HG03045 (cell line): ENCODE results near the gene EID3.

ENCODE experiments used
- ATAC-seq: cut with Tn5 transposase; IDR thresholded peaks from one replicate; pipeline ENCODE4 v1.9.1; 2021; ENCODE audit warnings: mild to moderate bottlenecking, moderate library complexity; ENCODE audit not compliant: unreplicated experiment

EID3 gene

DNA sequence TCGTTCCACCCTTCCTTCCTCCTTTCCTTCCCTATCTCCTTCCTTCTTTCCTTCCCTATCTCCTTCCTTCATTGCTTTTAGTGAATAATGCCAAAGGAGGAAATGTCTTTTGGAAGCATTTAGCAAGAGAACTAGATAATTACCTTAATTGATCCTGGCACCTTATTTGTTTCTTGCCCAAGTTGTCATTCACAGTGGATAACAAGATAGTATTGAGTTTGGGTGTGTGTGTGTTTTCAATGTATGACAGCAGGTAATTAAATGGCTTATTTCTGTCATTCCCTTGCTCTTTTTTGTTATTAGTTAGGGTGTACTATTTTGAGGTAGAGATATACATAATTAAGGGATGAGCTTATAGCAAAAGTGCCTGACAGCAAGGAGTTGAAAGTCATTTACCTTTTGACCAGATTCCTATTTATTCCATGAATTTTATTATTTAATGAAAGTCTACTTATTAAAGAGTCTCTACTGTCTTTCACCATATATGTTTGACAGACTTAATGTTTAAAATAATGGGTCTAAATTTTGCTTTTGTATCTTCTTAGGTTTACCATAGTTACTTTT lies 30.2 kb downstream of the EID3 start:
- no peak for ATAC-seq

DNA sequence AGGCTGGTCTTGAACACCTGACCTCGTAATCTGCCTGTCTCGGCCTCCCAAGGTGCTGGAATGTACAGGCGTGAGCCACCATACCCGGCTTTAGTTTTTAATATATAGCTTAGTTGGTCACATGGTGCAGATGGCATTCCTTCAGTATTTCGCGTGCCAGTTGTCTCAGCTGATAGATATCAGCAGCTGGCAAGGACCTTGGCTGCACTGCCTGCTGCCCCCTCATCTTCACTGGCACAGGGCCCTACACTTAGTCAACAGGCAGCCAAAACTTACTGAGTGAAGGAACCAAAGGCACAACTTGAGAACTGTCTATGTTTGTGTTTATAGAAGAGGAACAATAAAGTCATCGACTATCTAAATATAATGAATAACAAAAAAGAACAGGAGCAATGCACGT lies 31.0 kb downstream of the EID3 start:
- no peak for ATAC-seq

DNA sequence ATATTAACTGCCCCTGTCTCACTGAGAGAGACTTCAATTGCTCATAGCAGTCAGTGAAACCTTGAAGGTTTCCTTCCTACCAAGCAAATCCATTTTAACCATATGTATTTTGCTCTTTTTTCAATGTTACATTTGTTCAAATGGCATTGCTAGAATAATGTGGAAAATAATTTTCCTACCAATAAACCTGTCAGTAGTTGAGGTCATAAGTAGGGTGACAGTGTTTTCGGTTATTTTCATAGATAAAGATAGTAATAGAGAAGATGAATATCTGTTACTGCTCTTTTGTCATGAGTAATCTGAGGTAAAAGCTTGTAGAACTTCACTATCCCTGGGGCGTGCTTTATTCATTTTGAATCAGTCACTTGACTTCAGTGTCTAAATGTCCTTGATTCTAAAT lies 32.6 kb downstream of the EID3 start:
- ATAC-seq = no peak

DNA sequence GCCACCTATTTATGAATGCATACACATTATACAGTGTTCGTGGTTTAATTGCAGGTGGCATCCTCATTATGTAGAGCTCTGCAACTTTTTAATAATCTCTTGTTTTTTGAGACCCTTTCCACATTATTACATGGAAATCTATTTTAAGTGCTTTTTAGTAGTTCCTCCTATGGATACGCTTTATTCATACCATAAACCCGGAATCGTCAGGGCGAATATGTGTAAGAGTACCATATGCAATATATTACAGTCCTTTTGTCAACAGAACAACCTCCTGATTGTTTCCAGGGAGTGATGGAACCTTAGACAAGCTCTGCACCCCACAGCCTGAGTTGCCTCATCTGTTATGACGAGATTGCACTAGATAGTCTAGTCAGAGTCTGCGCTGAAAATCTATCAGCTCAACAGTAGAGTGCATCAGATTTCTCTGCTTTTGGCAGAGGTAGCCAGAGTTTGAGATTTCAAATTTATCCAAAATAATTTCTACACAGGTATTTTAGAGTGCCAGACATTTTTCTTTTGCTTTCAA lies 33.6 kb downstream of the EID3 start:
- ATAC-seq = no peak

DNA sequence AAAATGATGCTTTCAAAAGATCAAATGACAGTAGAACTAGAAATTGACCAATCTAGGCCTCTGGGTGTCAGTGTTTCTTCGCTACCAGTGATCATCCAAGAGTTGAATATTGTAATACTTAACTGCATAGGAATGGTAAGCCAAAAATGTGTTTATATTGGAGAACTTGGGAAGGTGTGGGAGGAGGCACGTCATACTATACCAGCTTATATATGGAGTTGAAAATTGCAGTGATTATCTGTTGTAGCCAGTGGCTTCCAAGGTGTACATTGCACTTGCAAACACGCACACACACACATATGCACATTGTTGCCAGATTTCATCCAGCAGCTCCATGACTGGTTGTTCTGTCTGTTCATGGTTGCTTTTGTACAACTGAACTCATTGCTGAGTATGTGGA lies 36.1 kb downstream of the EID3 start:
- ATAC-seq = no peak

DNA sequence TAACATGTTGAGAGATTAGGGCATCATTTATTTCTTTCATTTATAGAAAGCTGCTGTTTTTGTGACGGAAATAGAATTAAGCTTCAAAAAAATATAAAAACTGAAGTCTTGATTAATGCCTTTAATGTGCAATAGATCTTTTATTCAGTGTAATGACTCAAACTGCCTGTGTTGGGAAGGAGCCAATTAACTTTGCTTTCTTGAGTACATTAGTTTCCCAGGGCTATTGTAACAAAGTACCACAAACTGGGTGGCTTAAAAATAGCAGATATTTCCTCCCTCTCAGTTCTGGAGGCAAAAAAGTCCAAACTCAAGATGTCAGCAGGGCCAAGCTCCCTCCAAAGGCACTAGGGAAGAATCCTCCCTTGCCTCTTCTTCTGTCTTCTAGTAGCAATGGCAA lies 36.6 kb downstream of the EID3 start:
- ATAC-seq = no peak

DNA sequence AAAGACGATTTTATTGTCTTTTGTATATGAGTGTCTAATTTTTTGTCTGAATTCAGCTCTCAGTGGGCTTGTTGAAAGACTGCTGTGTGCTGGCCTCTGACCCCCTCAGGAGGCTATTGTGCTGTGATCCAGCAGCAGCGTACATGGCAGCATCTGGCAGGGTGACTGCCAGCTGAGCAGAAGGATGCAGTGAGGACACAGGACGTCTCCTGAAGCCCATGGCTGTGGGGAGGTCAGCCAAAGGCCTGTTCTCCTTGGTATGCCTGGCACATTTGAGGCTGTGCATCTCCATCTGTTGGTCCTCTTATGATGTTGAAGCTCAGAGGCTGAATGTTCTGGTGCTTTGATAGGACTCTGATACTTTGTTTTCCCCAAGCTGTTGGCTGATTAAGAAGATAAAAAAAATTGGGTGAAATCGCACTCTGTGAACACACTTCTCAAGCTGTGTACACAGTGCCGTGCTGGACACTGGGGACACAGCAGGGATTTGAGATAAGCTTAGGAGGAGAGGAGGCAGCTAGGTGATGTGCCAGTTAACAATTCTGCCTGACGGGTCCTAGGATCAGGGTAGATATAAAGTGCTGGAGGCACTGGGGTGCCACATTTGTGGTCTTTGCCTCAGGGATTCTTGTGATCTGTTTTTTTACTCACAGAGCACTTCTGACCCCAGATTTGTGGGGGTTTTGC lies 37.5 kb downstream of the EID3 start:
- ATAC-seq = no peak

DNA sequence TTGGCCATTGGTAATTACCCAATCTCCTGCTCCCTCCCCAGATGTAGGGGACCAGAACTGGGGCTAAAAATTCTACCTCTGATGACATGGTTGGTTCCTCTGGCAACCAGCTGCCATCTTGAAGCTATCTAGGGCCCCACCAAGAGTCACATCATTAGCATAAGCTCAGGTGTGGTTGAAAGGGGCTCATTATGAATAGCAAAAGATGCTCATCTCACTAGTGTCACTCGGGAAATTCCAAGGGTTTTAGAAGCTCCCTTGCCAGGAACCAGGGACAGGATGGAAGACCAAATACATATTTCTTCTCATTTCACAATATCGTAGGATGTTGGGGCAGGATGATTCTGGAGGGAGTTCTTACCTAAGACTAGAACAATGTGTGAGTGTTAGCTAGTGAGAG lies 38.6 kb downstream of the EID3 start:
- no peak for ATAC-seq

DNA sequence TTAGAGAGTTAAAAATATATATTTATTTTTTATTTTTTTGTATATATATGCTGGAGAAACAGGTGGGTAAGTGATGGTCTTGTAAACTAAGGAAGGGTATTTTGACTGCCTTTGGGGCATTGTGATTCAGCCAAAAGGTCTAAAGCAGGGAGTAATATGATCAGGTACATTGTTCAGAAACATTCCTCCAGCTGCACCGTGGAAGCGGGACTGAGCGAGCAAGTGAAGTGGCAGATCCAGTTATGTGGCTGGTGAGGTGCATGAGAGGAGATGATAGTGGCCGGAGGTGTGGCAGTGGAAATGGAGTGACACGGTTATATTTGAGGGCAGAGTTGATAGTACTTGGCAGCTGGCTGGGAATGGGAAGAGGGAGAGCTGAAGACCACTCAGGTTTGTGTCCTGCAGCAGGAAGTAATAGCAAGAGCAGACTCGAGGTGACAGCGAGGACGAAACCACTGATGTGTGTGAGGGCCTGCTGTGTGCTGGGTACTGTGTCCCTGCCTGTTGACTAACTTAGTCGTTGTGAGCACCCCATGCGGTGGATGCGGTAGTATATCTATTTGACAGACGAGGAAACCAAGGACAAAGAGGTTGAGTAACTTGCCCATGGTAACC lies 39.2 kb downstream of the EID3 start:
- ATAC-seq = no peak

DNA sequence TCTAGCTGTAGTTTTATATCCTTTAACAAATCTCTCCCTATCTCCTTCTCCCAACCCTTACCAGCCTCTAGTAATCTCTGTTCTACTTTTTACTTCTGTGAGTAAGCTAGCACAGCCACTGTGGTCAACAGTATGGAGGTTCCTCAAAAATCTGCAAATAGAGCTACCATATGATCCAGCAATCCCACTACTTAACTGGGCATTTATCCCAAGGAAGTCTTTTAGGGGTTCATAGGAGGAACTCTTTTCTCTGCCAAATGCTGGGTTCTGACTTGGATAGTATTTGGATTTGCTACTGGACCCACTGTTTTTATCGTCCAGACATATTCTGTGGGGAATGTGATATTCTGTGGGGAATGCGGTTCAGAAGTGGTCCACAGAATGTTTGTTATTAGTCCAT lies 41.1 kb downstream of the EID3 start:
- no peak for ATAC-seq

DNA sequence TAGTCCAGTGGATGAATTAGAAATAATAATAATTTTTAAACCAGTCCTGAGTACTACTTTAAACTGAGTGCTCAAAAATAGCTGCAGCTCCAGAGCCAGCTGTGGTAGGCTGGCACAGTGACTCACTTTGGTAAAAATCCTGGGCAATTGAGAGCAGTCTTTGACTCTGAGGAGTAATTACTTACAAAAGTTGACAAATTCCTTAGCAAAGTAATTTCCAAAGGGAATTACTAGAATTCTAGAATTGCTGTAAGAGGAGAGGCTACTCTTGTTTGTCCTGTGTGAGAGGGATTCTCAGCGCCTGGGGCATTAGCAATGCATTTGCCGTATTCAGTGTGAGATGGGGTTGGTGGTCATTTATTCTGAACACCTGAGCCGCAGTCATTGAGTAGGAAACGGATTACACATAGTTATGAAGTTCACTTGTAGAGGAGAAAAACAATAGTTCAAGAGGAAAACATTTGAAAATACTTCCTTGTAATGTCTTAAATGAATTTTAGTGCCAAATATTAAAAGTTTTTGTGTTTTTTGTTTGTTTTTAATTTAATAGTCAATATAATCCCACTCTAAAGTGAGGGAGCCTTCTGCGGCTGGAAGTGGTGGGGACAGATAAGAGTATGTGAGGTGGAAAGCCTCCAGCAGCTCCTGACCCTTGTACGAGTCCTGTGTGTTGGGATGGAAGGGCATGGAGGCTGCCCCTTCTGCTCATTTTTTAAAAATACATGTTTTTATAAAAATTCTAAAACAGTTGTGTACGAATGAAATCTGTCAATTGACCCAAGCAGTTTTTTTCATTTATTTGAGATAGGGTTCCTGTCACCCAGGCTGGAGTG lies 41.9 kb downstream of the EID3 start:
- ATAC-seq = no peak

DNA sequence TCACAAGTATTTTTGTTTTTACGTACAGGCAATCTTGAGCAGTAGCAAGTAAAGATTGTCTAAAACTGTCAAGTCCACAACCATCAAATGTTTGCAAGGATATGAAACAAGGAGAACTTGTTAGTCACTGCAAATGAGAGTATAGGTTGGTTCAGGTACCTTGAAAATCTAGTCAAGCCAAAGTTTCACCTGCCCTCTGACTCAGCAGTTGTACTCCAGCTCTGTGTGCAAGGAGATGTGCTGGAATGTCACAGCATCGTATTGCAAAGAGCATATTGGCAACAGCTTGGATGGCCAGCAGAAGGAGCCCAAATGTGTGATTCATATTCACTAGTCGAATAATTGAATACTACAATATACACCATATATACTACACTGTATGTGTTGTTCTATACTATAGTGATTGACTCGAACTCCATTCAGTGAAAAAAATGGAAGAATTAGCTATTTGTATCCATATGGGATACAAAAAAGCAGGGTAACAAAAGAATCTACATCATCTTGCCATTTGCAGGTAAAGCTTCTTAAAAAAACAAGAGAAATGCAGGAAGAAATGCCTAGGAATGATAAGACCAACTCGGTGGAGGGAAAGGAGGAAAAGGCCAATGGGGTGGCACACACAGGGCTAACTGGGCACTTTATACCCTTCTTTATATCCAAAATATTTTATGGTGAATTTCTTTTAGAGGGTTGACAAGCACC lies 44.0 kb downstream of the EID3 start:
- ATAC-seq = no peak

DNA sequence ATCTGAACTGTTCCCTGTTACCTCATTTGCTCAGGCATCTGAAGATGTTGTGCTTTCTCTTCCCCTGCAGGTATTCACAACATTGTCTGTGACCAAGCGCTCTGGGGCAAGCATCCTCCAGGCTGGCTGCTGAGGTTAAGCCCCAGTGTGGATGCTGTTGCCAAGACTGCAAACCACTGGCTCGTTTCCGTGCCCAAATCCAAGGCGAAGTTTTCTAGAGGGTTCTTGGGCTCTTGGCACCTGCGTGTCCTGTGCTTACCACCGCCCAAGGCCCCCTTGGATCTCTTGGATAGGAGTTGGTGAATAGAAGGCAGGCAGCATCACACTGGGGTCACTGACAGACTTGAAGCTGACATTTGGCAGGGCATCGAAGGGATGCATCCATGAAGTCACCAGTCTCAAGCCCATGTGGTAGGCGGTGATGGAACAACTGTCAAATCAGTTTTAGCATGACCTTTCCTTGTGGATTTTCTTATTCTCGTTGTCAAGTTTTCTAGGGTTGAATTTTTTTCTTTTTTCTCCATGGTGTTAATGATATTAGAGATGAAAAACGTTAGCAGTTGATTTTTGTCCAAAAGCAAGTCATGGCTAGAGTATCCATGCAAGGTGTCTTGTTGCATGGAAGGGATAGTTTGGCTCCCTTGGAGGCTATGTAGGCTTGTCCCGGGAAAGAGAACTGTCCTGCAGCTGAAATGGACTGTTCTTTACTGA lies 44.9 kb downstream of the EID3 start:
- no peak for ATAC-seq

DNA sequence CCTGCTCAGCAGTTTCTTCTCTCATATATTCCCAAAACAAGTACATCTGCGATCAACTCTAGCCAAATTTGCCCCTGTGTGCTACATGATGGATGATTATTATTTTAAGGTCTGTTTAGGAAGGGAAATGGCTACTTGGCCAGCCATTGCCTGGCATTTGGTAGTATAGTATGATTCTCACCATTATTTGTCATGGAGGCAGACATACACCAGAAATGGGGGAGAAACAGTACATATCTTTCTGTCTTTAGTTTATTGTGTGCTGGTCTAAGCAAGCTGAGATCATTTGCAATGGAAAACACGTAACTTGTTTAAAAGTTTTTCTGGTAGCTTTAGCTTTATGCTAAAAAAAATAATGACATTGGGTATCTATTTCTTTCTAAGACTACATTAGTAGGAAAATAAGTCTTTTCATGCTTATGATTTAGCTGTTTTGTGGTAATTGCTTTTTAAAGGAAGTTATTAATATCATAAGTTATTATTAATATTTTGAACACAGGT lies 45.5 kb downstream of the EID3 start:
- ATAC-seq = no peak

DNA sequence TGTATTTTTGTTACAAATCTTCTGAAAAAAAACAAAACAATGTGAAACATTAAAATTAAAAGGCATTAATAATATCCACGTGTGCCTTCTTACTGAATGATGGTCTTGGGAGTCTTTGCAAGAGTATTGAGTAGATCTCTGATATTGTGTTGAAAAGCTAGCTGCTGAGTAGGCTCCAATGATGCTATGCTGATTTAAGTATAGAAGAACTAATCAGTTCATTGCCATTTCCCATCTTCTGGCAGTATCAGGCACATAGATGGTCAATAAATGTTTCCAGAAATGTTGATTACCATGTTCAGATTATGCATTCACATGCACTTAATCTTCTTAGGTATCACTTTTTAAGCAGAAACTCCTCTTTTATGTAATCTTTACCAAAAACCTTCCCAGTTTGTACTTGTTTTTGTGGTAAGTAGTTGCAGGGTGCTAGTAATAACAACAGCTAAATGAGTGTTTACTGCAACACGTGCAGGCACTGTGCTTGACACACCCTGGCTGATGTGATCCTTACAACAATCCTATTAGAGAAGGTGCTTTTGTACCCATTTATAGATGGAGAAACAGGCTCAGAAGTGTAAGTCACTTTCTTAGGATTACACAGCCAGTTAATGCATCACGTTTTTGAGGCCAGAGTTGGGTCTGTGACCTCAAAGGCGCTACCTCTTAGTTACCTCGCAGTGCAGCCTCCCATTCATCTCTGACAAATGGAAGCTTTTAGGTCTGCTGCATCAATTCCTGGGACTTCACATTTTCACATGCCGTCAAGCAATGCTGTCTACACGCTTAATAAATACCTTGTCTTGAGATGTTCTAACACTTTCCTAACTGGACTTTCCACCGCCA lies 46.9 kb downstream of the EID3 start:
- ATAC-seq = no peak

DNA sequence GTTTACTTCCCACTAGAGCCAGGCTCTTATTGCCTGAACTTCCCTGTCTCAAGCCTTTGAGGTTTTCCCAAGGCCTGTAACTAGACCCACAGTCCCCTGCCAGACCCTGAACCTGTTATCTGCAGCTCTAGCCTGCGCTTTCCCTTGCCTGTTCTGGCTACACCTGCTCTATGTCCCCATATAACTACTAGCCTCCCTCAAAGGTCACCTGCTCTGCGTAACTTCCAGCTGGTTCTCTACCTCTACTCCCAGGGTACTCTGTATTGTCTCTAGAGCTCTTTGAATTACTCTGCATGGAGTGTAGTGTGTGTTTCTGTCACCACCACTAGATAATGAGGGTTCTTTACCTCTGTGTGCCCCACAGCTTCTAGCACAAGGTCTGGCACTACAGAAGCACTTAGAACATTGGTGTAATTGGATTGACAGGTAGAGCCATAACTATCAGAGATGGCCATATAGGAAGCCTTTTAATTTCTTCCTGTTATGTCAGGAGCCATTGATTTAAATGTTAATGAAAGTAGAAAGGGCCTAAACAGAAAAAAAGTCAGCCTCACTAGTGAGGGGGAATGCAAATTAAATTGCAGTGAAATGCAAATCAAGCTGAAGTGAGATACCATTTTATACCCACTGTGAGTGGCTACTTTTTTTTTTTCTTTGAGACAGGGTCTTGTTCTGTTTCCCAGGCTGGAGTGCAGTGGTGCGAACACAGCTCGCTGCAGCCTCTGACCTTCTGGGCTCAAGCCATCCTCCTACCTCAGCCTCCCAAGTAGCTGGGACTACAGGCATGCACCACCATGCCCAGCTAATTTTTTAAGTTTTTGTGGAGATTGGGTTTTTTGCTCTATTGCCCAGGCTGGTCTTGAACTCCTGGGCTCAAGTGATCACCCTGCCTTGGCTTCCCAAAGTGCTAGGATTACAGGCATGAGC lies 47.8 kb downstream of the EID3 start:
- no peak for ATAC-seq

DNA sequence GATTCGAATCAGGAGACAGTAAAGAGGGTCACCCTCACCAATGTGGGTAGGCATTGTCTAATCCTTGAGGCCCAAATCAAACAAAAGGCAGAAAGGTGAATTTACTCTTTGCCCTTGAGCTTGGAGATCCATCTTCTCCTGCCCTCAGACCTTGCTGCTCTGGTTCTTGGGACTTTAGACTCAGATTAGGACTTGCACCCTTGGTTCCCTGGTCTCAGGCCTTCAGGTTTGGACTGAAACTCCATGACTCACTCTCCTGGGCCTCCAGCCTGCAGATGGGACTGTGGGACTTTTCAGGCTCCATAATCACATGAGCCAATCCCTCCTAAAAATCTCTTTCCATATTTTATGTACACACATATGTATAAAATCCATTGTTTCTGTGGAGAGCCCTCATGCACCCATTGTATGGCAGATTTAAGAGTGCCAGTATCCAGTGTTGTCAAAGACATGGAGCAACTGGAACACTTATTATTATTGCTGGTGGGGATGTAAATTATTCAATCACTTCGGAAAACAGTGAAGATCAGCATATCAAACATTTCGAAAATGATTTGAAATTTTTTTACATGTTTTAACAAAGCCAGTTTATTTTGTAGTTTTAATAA lies 48.7 kb downstream of the EID3 start:
- ATAC-seq = no peak
